Ishikawa (cell line): Measurements from ENCODE around the gene KRT1.

Source experiments
- EP300 ChIP-seq: IDR thresholded peaks from 2 replicates; pipeline ENCODE4 v1.6.1; 2012; ENCODE audit warnings: borderline replicate concordance
- REST ChIP-seq: IDR thresholded peaks from 2 replicates; pipeline ENCODE4 v1.6.1; 2012; ENCODE audit warnings: low read depth, mild to moderate bottlenecking

- TF ChIP-seq REST (no peak), EP300 (no peak)
These were observed 13.1 kb upstream of the KRT1 start for GRCh38 chr12:52693261-52693660.
